Measurements from ENCODE around the gene MAP2K5.

MAP2K5 gene

GRCh38 chr15:67807141-67807540, 264.6 kb downstream of the MAP2K5 start:
- no peak for DNase-seq (ENCODE audit: low read depth)

GRCh38 chr15:67807836-67808235, 265.3 kb downstream of the MAP2K5 start:
- no peak for DNase-seq (ENCODE audit: low read depth)

GRCh38 chr15:67808821-67809220, 266.3 kb downstream of the MAP2K5 start:
- DNase-seq (ENCODE audit: low read depth) = no peak

- no peak for DNase-seq (ENCODE audit: low read depth)
Measured at GRCh38 chr15:67809441-67809840, 266.9 kb downstream of the MAP2K5 start.

- no peak for DNase-seq (ENCODE audit: low read depth)
Measured at GRCh38 chr15:67809866-67810265, 267.4 kb downstream of the MAP2K5 start.

- DNase-seq (ENCODE audit: low read depth) = no peak
Measured at GRCh38 chr15:67812241-67812644, 269.7 kb downstream of the MAP2K5 start.

GRCh38 chr15:67813104-67813634, 270.7 kb downstream of the MAP2K5 start:
- DNase-seq (ENCODE audit: low read depth) = no peak

- DNase-seq (ENCODE audit: low read depth) = no peak
Measured at GRCh38 chr15:67815036-67815592, 272.6 kb downstream of the MAP2K5 start.

- no peak for DNase-seq (ENCODE audit: low read depth)
Measured at GRCh38 chr15:67816668-67817067, 274.2 kb downstream of the MAP2K5 start.

- DNase-seq (ENCODE audit: low read depth) = no peak
Measured at GRCh38 chr15:67818464-67818863, 276.0 kb downstream of the MAP2K5 start.

- DNase-seq (ENCODE audit: low read depth) = no peak
Measured at GRCh38 chr15:67819636-67820035, 277.1 kb downstream of the MAP2K5 start.

- no peak for DNase-seq (ENCODE audit: low read depth)
Measured at GRCh38 chr15:67820122-67820991, 277.9 kb downstream of the MAP2K5 start.

- no peak for DNase-seq (ENCODE audit: low read depth)
Measured at GRCh38 chr15:67820992-67821783, 278.7 kb downstream of the MAP2K5 start.

GRCh38 chr15:67821784-67822440, 279.4 kb downstream of the MAP2K5 start:
- no peak for DNase-seq (ENCODE audit: low read depth)

GRCh38 chr15:67822537-67823313, 280.2 kb downstream of the MAP2K5 start:
- DNase-seq (ENCODE audit: low read depth) = no peak

GRCh38 chr15:67823314-67824196, 281.1 kb downstream of the MAP2K5 start:
- DNase-seq (ENCODE audit: low read depth) = no peak

- DNase-seq (ENCODE audit: low read depth) = no peak
Measured at GRCh38 chr15:67824197-67824968, 281.9 kb downstream of the MAP2K5 start.

GRCh38 chr15:67824976-67825880, 282.7 kb downstream of the MAP2K5 start, which contains the start of gene SKOR1:
SKOR1 (plus strand) TSS chr15:67825509; CDS start chr15:67825603, 94 bp downstream.
- no peak for DNase-seq (ENCODE audit: low read depth)

Data from activated T-helper 9 cell treated with anti-CD3 and anti-CD28 coated beads, Interleukin-2, amount 50 U/mL, for 16 hours (primary cell).